Measurements from ENCODE around the gene TAF11L13. TPM values are rescaled to one million over a fixed set of nuclear protein-coding genes. Genes with fewer than 3 reads are reported as not detected.
"Not testable (repeated sequence)": the region's sequence is repeated elsewhere in the genome, so short reads cannot be mapped to it uniquely, and the experiment has no call there.

Gene TAF11L13
- not detected for total RNA-seq

DNA sequence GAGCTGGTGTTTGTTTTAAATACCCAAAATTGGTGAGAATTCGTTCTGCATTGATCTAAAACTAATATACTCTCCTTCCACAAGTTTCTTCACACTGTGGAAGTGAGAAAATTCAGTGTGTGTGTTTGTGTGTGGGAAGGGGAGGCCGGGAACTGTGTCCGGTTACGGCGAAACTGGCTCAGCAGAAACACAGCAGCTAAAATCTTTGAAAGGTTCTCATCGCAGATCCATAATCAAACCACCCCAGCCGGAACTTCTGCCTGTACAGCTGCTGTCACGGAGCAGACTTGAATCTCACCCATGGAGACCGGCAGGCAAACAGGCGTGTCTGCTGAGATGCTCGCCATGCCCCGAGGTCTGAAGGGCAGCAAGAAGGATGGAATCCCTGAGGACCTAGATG, at the start of gene TAF11L13:
TAF11L13 (plus strand) TSS at position 301 of the 400 bp plus-strand sequence.
- DNase-seq = not testable (repeated sequence)

DNA sequence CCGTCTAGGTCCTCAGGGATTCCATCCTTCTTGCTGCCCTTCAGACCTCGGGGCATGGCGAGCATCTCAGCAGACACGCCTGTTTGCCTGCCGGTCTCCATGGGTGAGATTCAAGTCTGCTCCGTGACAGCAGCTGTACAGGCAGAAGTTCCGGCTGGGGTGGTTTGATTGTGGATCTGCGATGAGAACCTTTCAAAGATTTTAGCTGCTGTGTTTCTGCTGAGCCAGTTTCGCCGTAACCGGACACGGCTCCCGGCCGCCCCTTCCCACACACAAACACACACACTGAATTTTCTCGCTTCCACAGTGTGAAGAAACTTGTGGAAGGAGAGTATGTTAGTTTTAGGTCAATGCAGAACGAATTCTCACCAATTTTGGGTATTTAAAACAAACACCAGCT, 46.2 kb upstream of the TAF11L13 start, which contains the start of gene TAF11L7:
TAF11L7 (minus strand) TSS at position 101 of the 400 bp plus-strand sequence.
- DNase-seq = not testable (repeated sequence)

DNA sequence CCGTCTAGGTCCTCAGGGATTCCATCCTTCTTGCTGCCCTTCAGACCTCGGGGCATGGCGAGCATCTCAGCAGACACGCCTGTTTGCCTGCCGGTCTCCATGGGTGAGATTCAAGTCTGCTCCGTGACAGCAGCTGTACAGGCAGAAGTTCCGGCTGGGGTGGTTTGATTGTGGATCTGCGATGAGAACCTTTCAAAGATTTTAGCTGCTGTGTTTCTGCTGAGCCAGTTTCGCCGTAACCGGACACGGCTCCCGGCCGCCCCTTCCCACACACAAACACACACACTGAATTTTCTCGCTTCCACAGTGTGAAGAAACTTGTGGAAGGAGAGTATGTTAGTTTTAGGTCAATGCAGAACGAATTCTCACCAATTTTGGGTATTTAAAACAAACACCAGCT, 41.0 kb upstream of the TAF11L13 start, which contains the start of gene TAF11L8:
TAF11L8 (minus strand) TSS at position 101 of the 400 bp plus-strand sequence.
- DNase-seq = not testable (repeated sequence)

DNA sequence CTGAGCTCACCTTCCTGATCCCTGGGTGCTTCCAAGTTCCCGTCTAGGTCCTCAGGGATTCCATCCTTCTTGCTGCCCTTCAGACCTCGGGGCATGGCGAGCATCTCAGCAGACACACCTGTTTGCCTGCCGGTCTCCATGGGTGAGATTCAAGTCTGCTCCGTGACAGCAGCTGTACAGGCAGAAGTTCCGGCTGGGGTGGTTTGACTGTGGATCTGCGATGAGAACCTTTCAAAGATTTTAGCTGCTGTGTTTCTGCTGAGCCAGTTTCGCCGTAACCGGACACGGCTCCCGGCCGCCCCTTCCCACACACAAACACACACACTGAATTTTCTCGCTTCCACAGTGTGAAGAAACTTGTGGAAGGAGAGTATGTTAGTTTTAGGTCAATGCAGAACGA, 37.6 kb upstream of the TAF11L13 start, which contains the start of gene TAF11L9:
TAF11L9 (minus strand) TSS at position 140 of the 400 bp plus-strand sequence.
- DNase-seq = not testable (repeated sequence)

DNA sequence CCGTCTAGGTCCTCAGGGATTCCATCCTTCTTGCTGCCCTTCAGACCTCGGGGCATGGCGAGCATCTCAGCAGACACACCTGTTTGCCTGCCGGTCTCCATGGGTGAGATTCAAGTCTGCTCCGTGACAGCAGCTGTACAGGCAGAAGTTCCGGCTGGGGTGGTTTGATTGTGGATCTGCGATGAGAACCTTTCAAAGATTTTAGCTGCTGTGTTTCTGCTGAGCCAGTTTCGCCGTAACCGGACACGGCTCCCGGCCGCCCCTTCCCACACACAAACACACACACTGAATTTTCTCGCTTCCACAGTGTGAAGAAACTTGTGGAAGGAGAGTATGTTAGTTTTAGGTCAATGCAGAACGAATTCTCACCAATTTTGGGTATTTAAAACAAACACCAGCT, 34.2 kb upstream of the TAF11L13 start, which contains the start of gene TAF11L10:
TAF11L10 (minus strand) TSS at position 101 of the 400 bp plus-strand sequence.
- DNase-seq = not testable (repeated sequence)

DNA sequence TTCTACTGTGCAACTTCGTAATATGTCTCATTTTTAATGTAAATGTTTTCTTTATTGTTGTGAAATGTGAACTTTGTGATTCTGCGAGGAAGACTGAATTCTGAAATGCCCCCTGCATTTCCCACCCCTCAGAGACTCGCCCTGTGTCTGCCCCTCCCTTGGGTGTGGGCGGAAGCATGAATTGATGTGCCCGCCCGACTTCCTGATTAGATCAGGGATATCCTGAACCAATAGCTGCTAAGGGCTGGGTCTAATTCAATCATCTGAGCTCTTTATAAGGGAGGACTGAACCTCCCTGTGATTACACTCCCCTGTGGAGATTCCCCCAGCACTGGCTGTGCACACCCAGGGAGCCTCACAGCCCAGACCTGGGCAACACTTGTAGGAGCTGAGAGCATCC, 28.0 kb upstream of the TAF11L13 start, which contains the start of gene TAF11L11:
TAF11L11 (plus strand) TSS at position 304 of the 400 bp plus-strand sequence.
- not testable (repeated sequence) for DNase-seq

DNA sequence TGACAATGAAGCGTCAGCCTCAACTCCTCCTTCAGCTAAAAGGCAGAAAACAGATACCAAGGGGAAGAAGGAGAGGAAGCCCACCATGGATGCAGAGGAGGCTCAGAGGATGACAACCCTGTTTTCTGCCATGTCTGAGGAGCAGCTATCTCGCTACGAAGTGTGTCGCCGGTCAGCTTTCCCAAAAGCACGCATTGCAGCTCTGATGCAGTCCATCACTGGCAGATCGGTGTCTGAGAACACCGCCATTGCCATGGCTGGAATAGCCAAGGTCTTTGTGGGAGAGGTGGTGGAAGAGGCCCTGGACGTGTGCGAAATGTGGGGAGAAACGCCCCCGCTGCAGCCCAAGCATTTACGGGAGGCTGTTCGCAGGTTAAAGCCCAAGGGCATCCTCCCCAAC, 26.9 kb upstream of the TAF11L13 start:
- no peak for DNase-seq

DNA sequence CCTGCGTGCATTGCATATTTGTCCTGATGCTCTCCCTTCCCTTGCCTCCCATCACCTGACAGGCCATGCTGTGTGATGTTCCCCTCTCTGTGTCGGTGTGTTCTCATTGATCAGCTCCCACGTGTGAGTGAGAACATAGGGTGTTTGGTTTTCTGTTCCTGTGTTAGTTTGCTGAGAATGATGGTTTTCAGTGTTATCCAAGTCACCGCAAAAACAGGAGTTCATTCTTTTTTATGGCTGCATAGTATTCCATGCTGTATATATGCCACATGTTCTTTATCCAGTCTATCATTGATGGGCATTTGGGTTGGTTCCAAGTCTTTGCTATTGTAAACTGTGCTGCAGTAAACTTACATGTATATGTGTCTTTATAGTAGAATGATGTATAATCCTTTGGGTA, 24.4 kb upstream of the TAF11L13 start:
- DNase-seq = not testable (repeated sequence)

DNA sequence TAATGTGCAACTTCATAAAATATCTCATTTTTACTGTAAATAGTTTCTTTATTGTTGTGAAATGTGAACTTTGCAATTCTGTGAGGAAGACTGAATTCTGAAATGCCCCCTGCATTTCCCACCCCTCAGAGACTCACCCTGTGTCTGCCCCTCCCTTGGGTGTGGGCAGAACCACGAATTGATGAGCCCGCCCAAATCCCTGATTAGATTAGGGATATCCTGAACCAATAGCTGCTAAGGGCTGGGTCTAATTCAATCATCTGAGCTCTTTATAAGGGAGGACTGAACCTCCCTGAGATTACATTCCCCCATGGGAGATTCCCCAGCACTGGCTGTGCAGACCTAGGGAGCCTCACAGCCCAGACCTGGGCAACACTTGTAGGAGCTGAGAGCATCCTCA, 21.8 kb upstream of the TAF11L13 start, which contains the start of gene TAF11L12:
TAF11L12 (plus strand) TSS at position 301 of the 400 bp plus-strand sequence.
- not testable (repeated sequence) for DNase-seq

DNA sequence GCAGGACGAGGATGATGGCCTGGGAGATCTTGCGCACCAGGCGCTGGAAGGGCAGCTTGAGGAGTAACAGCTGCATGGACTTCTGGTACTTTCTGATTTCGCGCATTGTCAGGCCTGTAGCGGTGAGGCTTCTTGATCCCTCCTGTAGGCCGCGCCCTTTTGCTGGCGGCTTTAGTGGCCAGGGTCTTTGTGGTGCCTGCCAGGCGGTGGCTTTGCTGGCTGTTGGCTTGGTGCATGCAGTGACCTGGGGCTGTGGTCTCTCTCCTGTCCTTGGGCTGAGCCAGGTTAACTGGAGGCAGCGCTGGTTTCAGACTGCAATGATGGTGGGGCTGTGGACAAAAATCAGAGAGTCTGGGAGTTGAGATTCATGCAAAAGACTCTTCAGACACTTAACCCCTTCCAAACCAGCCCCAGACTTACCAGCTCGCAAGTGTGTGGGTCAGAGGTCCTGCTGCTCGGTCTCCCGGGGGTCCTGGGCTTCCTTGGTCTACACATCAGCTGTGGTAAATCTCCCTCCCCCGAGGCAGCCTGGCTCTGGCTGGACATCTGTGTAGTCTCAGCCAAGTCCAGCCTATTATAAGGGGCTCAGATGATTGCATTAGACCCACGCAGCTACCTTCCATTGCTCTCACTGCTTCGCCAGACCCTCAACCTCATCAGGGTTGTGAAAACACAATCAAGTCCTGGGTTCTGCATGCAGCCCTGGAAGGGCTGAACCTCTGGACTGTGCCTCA, 16.8 kb upstream of the TAF11L13 start:
- no peak for DNase-seq

DNA sequence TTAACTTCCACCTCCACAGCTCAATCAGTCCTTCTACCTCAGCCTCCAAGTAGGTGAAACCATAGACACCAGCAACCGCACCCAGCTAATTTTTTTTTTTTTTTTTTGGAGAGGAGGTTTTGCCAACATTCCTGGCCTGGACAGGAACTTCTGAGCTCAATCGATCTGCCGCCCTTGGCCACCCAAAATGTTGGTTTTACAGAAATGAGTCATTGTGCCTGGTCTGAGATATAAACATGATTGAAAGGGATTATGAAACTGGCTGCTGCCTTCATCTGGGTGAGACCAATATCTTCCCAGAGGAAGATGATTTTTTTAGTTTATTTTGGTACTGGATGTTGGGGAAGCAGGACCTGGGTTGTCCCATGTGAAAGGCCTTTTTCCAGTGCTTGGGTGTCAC, 12.5 kb upstream of the TAF11L13 start:
- no peak for DNase-seq

DNA sequence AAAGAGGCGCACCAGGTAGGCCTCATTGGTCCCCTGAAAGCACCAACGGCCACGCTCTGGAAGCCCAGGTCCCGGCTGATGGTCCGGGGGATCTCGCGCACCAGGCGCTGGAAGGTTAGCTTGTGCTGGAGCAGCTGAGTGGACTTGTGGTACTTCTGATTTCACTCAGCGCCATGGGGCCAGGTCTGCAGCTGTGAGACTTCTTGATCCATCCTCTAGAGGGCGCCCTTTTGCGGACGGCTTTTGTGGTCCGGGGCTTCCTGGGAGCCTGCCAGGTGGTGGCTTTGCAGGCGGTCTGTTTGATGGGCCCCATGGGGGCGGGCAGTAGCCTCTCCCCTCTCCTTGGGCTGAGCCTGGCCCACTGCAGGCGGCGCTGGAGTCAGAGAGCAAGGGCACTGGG, 11.3 kb upstream of the TAF11L13 start:
- no peak for DNase-seq

DNA sequence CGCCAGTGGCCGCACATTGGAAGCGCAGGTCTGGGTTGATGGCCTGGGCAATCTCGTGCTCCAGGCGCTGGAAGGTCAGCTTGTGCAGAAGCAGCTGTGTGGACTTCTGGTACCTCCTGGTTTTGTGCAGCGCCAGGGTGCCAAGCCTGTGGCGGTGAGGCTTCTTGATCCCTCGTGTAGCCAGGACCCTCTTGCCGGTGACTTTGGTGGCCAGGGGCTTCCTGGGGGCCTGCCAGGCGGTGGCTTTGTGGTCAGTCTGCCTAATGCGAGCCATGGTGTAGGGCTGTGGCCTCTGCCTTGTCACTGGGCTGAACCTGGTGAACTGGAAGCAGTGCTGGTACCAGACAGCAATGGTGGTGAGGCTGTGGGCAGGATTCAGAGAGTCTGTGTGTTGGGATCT, 6.2 kb upstream of the TAF11L13 start:
- DNase-seq = no peak

DNA sequence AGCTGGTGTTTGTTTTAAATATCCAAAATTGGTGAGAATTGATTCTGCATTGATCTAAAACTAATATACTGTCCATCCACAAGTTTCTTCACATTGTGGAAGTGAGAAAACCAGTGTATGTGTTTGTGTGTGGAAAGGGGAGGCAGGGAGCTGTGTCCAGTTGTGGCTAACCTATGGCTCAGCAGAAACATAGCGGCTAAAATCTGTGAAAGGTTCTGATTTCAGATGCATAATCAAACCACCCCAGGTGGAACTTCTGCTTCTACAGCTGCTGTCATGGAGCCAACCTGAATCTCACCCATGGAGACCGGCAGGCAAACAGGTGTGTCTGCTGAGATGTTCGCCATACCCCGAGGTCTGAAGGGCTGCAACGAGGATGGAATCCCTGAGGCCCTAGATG, 2.3 kb downstream of the TAF11L13 start, which contains the start of gene TAF11L14:
TAF11L14 (plus strand) TSS at position 301 of the 400 bp plus-strand sequence.
- no peak for DNase-seq

DNA sequence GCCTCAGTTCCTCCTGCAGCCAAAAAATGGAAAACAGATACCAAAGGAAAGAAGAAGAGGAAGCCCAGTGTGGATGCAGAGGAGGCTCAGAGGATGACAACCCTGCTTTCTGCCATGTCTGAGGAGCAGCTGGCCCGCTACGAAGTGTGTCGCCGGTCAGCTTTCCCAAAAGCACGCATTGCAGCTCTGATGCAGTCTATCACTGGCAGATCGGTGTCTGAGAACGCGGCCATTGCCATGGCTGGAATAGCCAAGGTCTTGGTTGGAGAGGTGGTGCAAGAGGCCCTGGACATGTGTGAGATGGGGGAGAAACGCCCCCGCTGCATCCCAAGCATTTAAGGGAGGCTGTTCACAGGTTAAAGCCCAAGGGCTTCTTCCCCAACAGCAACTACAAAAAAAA, 17.3 kb downstream of the TAF11L13 start:
- DNase-seq = not testable (repeated sequence)

DNA sequence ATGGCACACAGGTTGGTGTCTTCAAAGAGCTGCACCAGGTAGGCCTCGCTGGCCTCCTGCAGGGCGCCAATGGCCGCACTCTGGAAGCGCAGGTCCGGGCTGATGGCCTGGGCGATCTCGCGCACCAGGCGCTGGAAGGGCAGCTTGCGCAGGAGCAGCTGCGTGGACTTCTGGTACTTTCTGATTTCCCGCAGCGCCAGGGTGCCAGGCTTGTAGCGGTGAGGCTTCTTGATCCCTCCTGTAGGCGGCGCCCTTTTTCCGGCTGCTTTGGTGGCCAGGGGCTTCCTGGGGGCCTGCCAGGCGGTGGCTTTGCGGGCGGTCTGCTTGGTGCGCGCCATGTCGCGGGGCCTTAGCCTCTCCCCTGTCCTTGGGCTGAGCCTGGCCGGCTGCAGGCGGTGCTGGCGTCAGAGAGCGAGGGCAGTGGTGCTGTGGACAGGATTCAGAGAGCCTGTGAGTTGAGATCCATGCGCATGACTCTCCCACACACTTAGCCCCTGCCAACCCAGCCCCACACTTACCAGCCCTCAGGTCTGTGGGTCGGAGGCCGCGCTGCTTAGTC, 23.4 kb downstream of the TAF11L13 start:
- not testable (repeated sequence) for DNase-seq

DNA sequence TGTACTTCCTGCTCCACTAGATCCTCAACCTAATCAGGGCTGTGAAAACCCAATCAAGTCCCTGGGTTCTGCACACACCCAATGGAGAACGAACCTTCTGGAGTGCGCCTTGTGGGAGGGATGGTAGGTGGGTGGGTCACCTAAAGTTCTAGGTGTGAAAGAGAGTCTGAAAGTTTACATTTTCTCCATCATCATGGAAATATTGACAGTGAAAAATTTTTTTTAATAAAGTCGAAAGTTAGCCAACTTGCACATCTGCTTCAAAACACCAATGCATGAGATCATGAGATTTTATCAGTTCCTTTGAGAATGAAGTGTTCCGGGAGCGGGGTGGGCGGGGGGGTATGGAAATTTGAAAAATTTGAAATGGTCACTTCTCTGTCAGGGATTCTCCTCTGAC, 24.0 kb downstream of the TAF11L13 start:
- DNase-seq = no peak

DNA sequence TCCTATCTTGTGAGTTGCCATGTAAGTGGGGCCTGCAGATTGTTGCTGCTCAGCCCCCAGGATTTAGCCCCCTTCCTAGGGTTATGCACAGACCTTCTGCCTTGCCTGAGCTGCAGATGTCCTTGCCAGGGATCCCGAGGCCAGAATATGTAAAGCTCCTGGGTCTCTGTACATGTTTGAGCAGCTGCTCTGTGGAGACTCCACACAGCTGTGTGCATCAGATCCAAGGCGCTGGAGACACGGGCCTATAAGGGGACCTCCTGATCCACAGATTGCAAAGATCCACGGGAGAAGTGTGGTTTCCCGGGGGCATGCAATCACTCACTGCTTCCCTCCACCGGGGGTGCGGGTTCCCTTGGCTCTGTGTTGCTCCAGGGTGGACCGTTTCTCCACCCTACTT, 31.3 kb downstream of the TAF11L13 start:
- DNase-seq = no peak

DNA sequence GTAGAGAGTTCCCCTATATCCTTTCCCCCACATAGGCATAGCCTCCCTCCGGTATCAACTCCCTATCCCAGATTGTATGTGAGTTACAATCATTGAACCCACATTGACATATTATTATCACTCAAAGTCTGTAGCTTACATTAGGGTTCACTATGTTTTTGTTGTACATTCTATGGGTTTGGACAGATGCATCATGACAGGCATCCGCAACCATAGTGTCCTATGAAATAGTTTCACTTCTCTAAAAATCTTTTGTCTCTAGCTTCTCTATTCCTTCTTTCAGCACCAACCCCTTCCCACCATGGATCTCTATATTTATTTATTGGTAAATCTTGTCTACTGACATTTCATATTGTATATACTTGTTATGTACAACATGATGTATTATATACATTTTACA, 33.9 kb downstream of the TAF11L13 start:
- DNase-seq = no peak

DNA sequence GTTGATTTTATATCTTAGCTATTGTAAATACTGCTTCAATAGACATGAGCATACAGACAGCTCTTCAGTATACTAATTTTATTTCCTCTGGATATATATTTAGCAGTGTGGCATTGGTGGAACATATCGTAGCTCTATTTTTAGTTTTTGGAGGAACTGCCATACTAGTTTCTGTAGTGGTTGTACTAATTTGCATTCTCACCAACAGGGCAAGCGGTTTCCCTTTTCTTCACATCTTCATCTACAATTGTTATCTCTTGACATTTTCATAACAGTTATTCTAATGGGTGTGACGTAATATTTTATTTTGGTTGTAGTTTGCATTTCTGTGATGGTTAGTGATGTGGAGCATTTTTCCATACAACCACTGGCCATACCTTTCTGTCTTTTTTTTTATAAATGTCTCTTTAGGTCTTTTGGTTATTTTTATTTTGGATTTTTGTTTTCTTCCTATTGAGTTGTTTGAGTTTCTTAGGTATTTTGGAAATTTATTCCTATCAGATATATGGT, 34.9 kb downstream of the TAF11L13 start:
- DNase-seq = no peak

DNA sequence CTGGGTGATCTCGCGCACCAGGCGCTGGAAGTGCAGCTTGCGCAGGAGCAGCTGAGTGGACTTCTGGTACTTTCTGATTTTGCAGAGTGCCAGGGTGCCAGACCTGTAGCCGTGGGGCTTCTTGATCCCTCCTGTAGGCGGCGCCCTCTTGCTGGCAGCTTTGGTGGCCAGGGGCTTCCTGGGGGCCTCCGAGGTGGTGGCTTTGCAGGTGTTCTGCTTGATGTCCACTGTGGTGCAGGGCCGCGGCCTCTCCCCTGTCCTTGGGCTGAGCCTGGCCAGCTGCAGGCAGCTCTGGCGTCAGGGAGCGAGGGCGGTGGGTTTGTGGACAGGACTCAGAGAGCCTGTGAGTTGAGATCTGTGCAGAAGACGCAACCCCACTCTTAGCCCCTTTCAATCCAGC, 38.5 kb downstream of the TAF11L13 start:
- DNase-seq = no peak

DNA sequence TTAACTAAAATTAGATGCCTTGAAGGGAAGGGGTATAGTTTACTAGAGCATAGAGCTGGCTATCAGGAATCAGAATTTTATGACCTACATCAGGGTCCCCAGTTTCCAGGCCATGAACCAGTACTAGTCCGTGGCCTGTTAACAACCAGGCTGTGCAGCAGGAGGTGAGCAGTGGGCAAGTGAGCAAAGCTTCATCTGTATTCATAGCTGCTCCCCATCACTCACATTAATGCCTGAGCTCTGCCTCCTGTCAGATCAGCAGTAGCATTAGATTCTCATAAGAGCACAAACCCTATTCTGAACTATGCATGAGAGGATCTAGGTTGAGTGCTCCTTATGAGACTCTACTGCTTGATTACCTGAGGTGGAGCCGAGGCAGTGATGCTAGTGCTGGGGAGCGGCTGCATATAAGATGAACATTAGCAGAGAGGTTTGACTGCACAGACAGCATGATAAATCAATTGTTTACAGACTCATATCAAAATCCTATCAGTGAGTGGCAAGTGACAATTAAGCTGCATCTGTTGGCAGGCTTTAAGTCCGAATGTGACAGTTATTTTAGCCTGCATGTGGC, 47.0 kb downstream of the TAF11L13 start:
- no peak for DNase-seq
